Esophagus muscularis mucosa (tissue), 4 donors: ENCODE measurements around the gene PSD4.

Experiments
- EP300 ChIP-seq: sonication (generic); formaldehyde crosslinking; IDR thresholded peaks from one replicate; pipeline ENCODE4 v1.6.1; 2017; ENCODE audit warnings: antibody characterized with exemption
- POLR2A ChIP-seq: fragments of 450-650 bp; IDR thresholded peaks from one replicate; pipeline ENCODE4 v1.6.1; 2017; ENCODE audit warnings: antibody characterized with exemption, moderate library complexity, mild to moderate bottlenecking, low read depth
- POLR2AphosphoS5 ChIP-seq, 2 donors: sonication (generic); formaldehyde crosslinking; IDR thresholded peaks; one replicate each; pipeline ENCODE4 v1.6.1; 2017; ENCODE audit warnings: antibody characterized with exemption in 2 of 2
- TF ChIP-seq, protein P1 (sequence below), 3 experiments: fragments of 200-600 bp in 2 of 3; fragments of 450-650 bp in 1 of 3; sonication (generic) in 2 of 3; IDR thresholded peaks; one replicate each; pipeline ENCODE4 v1.5.1; 2017 to 2019; ENCODE audit warnings: antibody characterized with exemption in 3 of 3, mild to moderate bottlenecking in 2 of 3, moderate library complexity in 1 of 3

DNA sequence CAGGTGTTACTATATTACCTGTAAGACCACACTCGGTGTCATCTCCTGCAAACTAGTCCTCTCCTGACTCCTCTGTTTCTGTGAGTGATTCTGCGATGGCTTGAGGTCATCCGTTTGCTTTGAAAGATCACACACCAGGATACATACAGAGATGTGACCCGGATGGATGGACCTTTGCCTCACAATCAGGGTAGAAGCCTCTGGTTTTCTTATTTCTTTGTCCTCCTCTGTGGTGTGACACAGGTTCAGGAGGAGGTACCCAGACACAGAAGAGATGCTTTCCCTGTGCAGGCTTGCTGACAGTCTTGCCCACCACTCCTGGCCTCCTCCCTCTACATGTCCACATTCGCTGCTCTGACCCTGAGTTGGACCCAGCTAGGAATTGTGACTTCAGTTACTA lies 34.6 kb downstream of the PSD4 start:
- TF ChIP-seq, protein P1, sequence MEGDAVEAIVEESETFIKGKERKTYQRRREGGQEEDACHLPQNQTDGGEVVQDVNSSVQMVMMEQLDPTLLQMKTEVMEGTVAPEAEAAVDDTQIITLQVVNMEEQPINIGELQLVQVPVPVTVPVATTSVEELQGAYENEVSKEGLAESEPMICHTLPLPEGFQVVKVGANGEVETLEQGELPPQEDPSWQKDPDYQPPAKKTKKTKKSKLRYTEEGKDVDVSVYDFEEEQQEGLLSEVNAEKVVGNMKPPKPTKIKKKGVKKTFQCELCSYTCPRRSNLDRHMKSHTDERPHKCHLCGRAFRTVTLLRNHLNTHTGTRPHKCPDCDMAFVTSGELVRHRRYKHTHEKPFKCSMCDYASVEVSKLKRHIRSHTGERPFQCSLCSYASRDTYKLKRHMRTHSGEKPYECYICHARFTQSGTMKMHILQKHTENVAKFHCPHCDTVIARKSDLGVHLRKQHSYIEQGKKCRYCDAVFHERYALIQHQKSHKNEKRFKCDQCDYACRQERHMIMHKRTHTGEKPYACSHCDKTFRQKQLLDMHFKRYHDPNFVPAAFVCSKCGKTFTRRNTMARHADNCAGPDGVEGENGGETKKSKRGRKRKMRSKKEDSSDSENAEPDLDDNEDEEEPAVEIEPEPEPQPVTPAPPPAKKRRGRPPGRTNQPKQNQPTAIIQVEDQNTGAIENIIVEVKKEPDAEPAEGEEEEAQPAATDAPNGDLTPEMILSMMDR (IDR thresholded peaks at IDR 0.05) = no peak
- TF ChIP-seq POLR2A (no peak), POLR2AphosphoS5 (IDR thresholded peaks at IDR 0.05) (no peak), EP300 (no peak)
